Thyroid gland (tissue), 4 donors: ENCODE measurements around the gene SIGLEC6. TPM values are rescaled to one million over a fixed set of nuclear protein-coding genes. Genes with fewer than 3 reads are reported as not detected.

Experiments
- DNase-seq, 2 donors: peaks; one replicate each; pipeline ENCODE4 v3.0.0-alpha.2; 2019
- H3K27ac ChIP-seq, 3 donors: fragments of 200-600 bp; sonication (generic); 1 replicate in 2 of 3; 2 replicates in 1 of 3; pipeline ENCODE4 v1.5.1; 2016 to 2019; ENCODE audit warnings: mild to moderate bottlenecking in 1 of 3, moderate library complexity in 1 of 3
- H3K27me3 ChIP-seq: fragments of 200-600 bp; sonication (generic); one replicate; pipeline ENCODE4 v1.5.1; 2019
- H3K36me3 ChIP-seq, 2 donors: fragments of 200-600 bp; sonication (generic); one replicate each; pipeline ENCODE4 v1.5.1; 2016 to 2019
- H3K4me1 ChIP-seq, 2 donors: fragments of 200-600 bp; sonication (generic); one replicate each; pipeline ENCODE4 v1.5.1; 2017 to 2019
- H3K4me3 ChIP-seq, 3 donors: fragments of 200-600 bp; sonication (generic); replicated peaks in 1 of 3; 1 replicate in 2 of 3; 2 replicates in 1 of 3; pipeline ENCODE4 v1.5.1; 2016; ENCODE audit warnings: mild to moderate bottlenecking in 1 of 3
- H3K9me3 ChIP-seq: fragments of 200-600 bp; sonication (generic); one replicate; pipeline ENCODE4 v1.5.1; 2017
- CTCF ChIP-seq, 6 experiments: fragments of 200-600 bp in 3 of 6; fragments of 450-650 bp in 3 of 6; sonication (generic) in 3 of 6; IDR thresholded peaks; one replicate each; pipeline ENCODE4 v1.5.1; 2016 to 2019; ENCODE audit warnings: antibody characterized with exemption in 6 of 6, mild to moderate bottlenecking in 2 of 6, inconsistent platforms in 1 of 6, moderate library complexity in 1 of 6
- POLR2A ChIP-seq, 2 donors: fragments of 450-650 bp; IDR thresholded peaks; one replicate each; pipeline ENCODE4 v1.6.1; 2017; ENCODE audit warnings: antibody characterized with exemption in 2 of 2, mild to moderate bottlenecking in 2 of 2, moderate library complexity in 1 of 2
- WGBS, 2 donors: methylation state at CpG; one replicate each; pipeline ENCODE4 v1.1.5; 2017; 5-methylcytosine and 5-hydroxymethylcytosine counted together
- intact Hi-C: fragments of 100-400 bp; cut with DNase I; formaldehyde crosslinking; loops from one replicate; pipeline ENCODE4 v1.15.1; 2023
- total RNA-seq, 4 donors: library from RNA; depleted of rRNA; stranded (reverse); fragments of >200 nt; gene quantifications; one replicate each; pipeline ENCODE4 v1.2.3, GENCODE V29; 2016

The SIGLEC6 gene
- total RNA-seq, 4 donors from 2014 or later, result not detected

GRCh38 chr19:51552996-51553725, 21.7 kb upstream of the SIGLEC6 start:
- no peaks in the 10 kb centered on the region for H3K36me3 ChIP-seq
- DNase-seq, result peak; percentile 52 to 78
- no peak overlapping the region for H3K27ac ChIP-seq
- H3K4me3 ChIP-seq, result no peak overlapping the region
- no peaks in the 10 kb centered on the region for H3K9me3 ChIP-seq
- no peaks in the 10 kb centered on the region for H3K4me1 ChIP-seq
- no peak for TF ChIP-seq CTCF (IDR thresholded peaks at IDR 0.05)
- no peak for TF ChIP-seq POLR2A (IDR thresholded peaks at IDR 0.05)
- intact Hi-C loops, result no loop called here
- WGBS, 2 donors, result 7 to 8% methylated on average over 19 to 20 of the region's 20 CpGs
- no peaks in the 10 kb centered on the region for H3K27me3 ChIP-seq

- intact Hi-C loops, result no loop called here
- no peak for TF ChIP-seq CTCF (IDR thresholded peaks at IDR 0.05)
- TF ChIP-seq POLR2A (IDR thresholded peaks at IDR 0.05), result no peak
- no peak for DNase-seq
- no peaks in the 10 kb centered on the region for H3K9me3 ChIP-seq
- no peaks in the 10 kb centered on the region for H3K27me3 ChIP-seq
- no peak overlapping the region for H3K4me3 ChIP-seq
- H3K4me1 ChIP-seq, result no peaks in the 10 kb centered on the region
- WGBS, 2 donors, result 14 to 16% methylated on average over 1 of the region's 1 CpG
- H3K36me3 ChIP-seq, result no peaks in the 10 kb centered on the region
- no peak overlapping the region for H3K27ac ChIP-seq
Measured at GRCh38 chr19:51552608-51552995, 21.1 kb upstream of the SIGLEC6 start.

- no peak for DNase-seq
- Histone ChIP-seq H3K27ac (no peak overlapping the region), H3K4me3 (no peak overlapping the region), H3K4me1 (no peaks in the 10 kb centered on the region), H3K36me3 (no peaks in the 10 kb centered on the region), H3K9me3 (no peaks in the 10 kb centered on the region), H3K27me3 (no peaks in the 10 kb centered on the region)
- TF ChIP-seq CTCF (IDR thresholded peaks at IDR 0.05), result no peak
- TF ChIP-seq POLR2A (IDR thresholded peaks at IDR 0.05), result no peak
- WGBS, 2 donors, result 45 to 47% methylated on average over 3 of the region's 3 CpGs
- intact Hi-C loops, result no loop called here
Measured at GRCh38 chr19:51551673-51552432, 20.4 kb upstream of the SIGLEC6 start.

GRCh38 chr19:51550848-51551672, 19.6 kb upstream of the SIGLEC6 start:
- no peaks in the 10 kb centered on the region for H3K36me3 ChIP-seq
- H3K4me1 ChIP-seq, result no peaks in the 10 kb centered on the region
- intact Hi-C loops, result no loop called here
- no peak for DNase-seq
- 85% methylated on average over 20 of the region's 20 CpGs for WGBS, 2 donors
- no peaks in the 10 kb centered on the region for H3K9me3 ChIP-seq
- no peak overlapping the region for H3K27ac ChIP-seq
- no peak overlapping the region for H3K4me3 ChIP-seq
- TF ChIP-seq POLR2A (IDR thresholded peaks at IDR 0.05), result no peak
- no peak for TF ChIP-seq CTCF (IDR thresholded peaks at IDR 0.05)
- H3K27me3 ChIP-seq, result no peaks in the 10 kb centered on the region
